Measurements from ENCODE around the gene FAM193A.

- TF ChIP-seq CTCF (IDR thresholded peaks at IDR 0.05 in 4 of 5, conservative IDR thresholded peaks at IDR 0.05 in 1 of 5) (no peak), POLR2A (IDR thresholded peaks at IDR 0.05) (no peak)
Measured at GRCh38 chr4:2592572-2592971, 56.1 kb downstream of the FAM193A start.

Data from gastrocnemius medialis (tissue), 4 donors.